ELF-1 (cell line): ENCODE data around the gene PLXNB2.
"Not testable (repeated sequence)": the region's sequence is repeated elsewhere in the genome, so short reads cannot be mapped to it uniquely, and the experiment has no call there.

Experiments used
- DNase-seq: peaks from one replicate; pipeline ENCODE4 v3.0.0-alpha.2; 2016; ENCODE audit warnings: low read depth, low spot score

The PLXNB2 gene

GRCh38 chr22:50306753-50307749 is at the start of gene PLXNB2:
Gene PLXNB2, minus strand, starts transcription at chr22:50307646. Its CDS starts 17,062 bp downstream, at chr22:50290584.
- DNase-seq, result peak; percentile 63

GRCh38 chr22:50357222-50357621 is 49.8 kb upstream of the PLXNB2 start:
- no peak for DNase-seq

- no peak for DNase-seq
Observed at GRCh38 chr22:50356186-50356585, 48.7 kb upstream of the PLXNB2 start.

- DNase-seq, result no peak
Observed at GRCh38 chr22:50348058-50348457, 40.6 kb upstream of the PLXNB2 start.

GRCh38 chr22:50347157-50347556 is 39.7 kb upstream of the PLXNB2 start:
- no peak for DNase-seq

GRCh38 chr22:50346470-50346869 is 39.0 kb upstream of the PLXNB2 start:
- no peak for DNase-seq

GRCh38 chr22:50343541-50343935 is 36.1 kb upstream of the PLXNB2 start:
- DNase-seq, result no peak

- peak; percentile 82 for DNase-seq
Observed at GRCh38 chr22:50342651-50343540, 35.5 kb upstream of the PLXNB2 start, which contains the start of gene PPP6R2. Gene PPP6R2, plus strand, starts transcription at chr22:50343327. Its CDS starts 50,582 bp downstream, at chr22:50393909.

GRCh38 chr22:50341977-50342650 is 34.7 kb upstream of the PLXNB2 start:
- DNase-seq, result peak; percentile 96

GRCh38 chr22:50339945-50340879 is 32.8 kb upstream of the PLXNB2 start:
- peak; percentile 38 for DNase-seq

- no peak for DNase-seq
Observed at GRCh38 chr22:50338860-50339462, 31.5 kb upstream of the PLXNB2 start.

- DNase-seq, result no peak
Observed at GRCh38 chr22:50338042-50338573, 30.7 kb upstream of the PLXNB2 start.

GRCh38 chr22:50337262-50338041 is 30.0 kb upstream of the PLXNB2 start:
- no peak for DNase-seq

GRCh38 chr22:50334433-50334832 is 27.0 kb upstream of the PLXNB2 start:
- DNase-seq, result not testable (repeated sequence)

- DNase-seq, result no peak
Observed at GRCh38 chr22:50329236-50329635, 21.8 kb upstream of the PLXNB2 start.

GRCh38 chr22:50327711-50328019 is 20.2 kb upstream of the PLXNB2 start:
- no peak for DNase-seq

GRCh38 chr22:50326956-50327710 is 19.7 kb upstream of the PLXNB2 start, which contains the start of gene DENND6B:
Gene DENND6B, minus strand, starts transcription at chr22:50327012. Its CDS starts 24 bp downstream, at chr22:50326988.
- peak; percentile 74 for DNase-seq
